GM13976 (cell line): ENCODE measurements around the gene LYPD1.

Experiments
- DNase-seq: peaks from one replicate; pipeline ENCODE4 v3.0.0; 2012; ENCODE audit warnings: low spot score
- in situ Hi-C: fragments of 300-500 bp; cut with MboI; formaldehyde crosslinking; loops from one replicate; pipeline ENCODE4 v1.12.0; 2022; ENCODE audit warnings: low sequenced_read_pairs, mixed read lengths, inconsistent platforms; ENCODE audit not compliant: unreplicated experiment
- TF ChIP-seq, protein P1 (sequence below): IDR thresholded peaks from 2 replicates; pipeline ENCODE4 v1.5.1; 2012; ENCODE audit warnings: borderline replicate concordance, mild to moderate bottlenecking; ENCODE audit not compliant: insufficient read depth; ENCODE audit errors: extremely low read depth, missing control alignments, control extremely low read depth

Gene LYPD1

DNA sequence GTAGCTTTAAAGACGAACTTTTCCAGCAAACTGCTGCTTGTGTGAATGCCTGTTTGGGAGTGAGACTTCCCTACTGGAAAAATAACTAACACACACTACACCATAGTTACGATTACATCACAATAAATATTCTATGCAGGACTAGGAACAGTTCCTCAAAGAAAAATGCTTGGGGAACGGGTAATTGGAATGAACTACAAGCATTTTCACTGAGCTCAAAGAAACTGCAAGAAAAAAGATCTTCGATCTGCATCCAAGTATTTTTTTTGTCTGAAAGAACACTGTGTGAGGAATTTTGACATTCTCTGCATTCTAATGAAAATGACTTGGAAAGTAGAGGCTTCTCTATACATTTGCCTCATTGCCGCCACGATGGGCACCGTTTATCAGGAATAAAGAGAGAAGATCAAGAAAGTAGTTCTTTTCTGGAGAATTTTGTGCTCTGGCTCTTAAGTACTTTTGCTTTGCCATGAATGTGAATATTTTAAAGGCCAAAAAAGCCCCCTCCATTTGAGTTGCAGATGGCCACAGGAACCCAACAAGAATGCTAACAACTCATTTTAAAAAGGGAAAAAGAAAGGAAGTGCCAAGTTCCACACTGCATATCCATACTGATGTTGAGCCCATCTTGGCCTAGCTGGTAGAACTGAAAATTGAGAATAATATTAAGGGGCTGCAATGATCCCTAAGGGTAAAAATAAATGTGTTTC is 13.6 kb downstream of the LYPD1 start:
- DNase-seq, result no peak
- TF ChIP-seq, protein P1, sequence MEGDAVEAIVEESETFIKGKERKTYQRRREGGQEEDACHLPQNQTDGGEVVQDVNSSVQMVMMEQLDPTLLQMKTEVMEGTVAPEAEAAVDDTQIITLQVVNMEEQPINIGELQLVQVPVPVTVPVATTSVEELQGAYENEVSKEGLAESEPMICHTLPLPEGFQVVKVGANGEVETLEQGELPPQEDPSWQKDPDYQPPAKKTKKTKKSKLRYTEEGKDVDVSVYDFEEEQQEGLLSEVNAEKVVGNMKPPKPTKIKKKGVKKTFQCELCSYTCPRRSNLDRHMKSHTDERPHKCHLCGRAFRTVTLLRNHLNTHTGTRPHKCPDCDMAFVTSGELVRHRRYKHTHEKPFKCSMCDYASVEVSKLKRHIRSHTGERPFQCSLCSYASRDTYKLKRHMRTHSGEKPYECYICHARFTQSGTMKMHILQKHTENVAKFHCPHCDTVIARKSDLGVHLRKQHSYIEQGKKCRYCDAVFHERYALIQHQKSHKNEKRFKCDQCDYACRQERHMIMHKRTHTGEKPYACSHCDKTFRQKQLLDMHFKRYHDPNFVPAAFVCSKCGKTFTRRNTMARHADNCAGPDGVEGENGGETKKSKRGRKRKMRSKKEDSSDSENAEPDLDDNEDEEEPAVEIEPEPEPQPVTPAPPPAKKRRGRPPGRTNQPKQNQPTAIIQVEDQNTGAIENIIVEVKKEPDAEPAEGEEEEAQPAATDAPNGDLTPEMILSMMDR, result no peak
- in situ Hi-C loops, result loop anchor here (25.0 kb wide), 1 partner anchor 506 kb away; no protein-coding TSS in a partner anchor

DNA sequence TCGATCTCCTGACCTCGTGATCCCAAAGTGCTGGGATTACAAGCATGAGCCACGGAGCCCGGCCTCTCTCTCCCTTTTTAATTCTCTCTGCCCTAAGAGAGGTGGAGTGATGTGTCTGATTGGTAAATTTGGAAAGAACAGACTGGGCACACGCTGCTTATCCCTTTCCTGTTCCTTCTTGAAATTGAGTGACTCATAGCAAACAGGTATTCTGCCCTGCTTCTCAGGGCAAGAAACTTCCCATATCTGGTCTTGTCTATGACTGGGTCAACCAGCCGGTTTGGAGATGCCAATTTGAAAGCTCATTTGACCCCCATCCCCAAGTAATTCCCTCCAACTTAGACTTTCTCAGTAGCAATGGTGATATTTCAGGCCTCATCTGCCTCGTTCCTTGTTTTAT is 15.0 kb downstream of the LYPD1 start:
- no peak for DNase-seq
- in situ Hi-C loops, result loop anchor here (25.0 kb wide), 1 partner anchor 507 kb away; no protein-coding TSS in a partner anchor
- TF ChIP-seq, protein P1, result no peak

DNA sequence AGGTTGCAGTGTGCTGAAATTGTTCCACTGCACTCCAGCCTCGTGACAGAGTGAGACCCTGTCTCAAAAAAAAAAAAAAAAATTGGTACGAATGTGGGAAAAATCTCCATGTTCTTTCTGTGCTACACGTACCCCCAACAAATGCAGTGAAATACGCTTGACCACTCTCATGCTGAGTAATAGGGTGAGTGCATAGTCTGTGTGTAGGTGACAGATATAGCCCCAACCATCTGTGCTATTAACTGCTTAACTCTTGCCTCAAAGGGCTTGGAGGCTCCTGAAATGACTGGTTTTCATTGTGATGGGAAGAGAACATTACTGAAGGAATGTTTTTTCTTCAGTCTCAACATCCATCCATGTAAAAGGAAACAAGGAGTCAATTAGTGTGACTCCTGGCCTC is 15.7 kb downstream of the LYPD1 start:
- no peak for DNase-seq
- TF ChIP-seq, protein P1, result no peak

DNA sequence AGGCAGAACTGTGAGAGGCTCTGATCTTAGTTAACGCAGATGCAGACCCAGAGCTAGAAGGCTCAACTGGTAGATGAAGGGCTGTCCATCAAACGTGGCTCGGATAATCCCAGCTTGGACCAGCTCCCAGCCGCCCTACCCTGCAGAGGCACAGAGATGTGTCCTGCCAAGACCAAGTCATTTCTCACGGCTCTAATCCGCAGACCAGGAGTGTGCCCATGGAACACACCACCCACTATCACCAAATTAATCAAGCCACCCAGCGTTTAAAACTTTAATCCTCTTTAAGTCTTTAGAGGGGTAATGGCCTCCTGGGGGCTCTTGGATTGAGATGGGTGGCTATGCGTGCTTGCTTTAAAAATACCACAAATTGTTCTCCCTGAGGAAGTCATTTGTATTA is 17.5 kb downstream of the LYPD1 start:
- TF ChIP-seq, protein P1, result no peak
- in situ Hi-C loops, result loop anchor here (25.0 kb wide), 1 partner anchor 510 kb away; no protein-coding TSS in a partner anchor
- no peak for DNase-seq

More for the DNA sequence above, 15.7 kb downstream of the LYPD1 start:
- in situ Hi-C loops, result loop anchor here (25.0 kb wide), 1 partner anchor 508 kb away; no protein-coding TSS in a partner anchor

DNA sequence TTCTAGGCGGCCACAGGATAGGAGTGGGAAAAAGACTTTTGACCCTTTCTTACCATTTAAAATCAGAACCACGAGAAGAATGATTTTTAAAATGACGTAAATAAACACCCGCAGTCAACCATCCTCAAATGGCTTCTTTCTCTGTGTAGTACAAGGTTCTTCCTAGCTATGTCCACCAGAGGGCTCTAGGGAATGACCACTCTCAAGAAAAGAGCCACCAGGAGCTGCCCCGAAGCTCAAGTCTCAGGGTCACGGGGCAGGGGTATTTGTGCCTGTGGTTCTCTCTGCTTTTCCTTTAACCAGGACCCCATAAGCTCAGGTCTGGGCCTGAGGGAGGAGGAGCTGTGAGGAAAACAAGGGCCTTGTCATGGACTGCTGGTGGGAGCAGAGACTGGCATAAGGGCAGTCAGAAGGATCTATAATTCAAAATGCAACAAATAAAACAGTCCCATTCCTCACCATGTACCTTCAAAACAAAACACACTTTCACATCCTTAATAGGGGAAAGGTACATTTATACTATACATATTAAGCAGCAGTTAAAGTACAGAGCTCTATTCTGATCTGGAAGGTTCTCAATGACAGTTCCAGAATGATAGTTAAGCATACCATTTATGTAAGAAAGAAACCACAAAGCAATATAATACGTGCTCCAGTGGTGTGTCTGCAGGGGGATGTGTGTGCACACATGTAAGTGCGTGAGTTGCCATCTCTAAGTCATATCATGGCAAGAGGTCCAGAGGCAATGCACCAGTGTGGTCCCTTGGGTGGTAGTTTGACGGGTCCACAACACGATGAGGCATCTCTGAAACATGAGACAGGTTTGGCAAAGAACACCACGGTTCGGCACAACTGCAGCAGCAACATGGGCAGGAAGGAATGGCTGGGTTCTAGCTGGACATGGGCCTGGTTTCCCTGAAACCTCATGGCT is 18.6 kb downstream of the LYPD1 start:
- TF ChIP-seq, protein P1, result peak; percentile 26
- in situ Hi-C loops, result loop anchor here (25.0 kb wide), 1 partner anchor 511 kb away; no protein-coding TSS in a partner anchor
- no peak for DNase-seq

DNA sequence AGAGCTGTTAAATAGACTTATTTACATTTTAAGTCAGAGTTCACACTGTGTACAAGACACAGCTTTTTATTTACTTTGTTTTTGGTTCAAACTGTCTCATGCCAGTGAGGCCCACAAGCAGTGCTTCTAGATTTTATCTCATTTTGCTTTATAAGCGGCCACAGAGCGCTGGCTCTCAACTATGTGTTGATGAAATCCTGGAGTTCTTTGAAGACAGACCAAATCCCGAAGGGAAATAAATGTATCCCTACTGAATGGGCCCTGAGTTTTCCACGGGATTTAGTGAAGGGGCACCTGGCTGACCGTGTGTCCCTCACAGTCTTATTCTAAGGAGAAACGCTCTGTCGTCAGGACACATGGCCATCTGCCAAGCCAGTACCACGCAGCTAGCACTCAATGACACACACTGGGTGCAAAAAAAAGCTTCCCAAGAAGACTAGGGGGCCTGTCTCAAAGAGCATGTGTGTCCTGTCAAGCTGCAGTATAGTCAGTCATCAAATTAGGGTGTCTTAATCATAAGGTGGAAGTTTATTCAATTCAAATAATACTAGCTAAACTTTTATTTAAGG is 23.4 kb downstream of the LYPD1 start:
- in situ Hi-C loops, result no loop called here
- no peak for DNase-seq
- TF ChIP-seq, protein P1, result no peak
